ENCODE measurements around the gene TTC33. TPM values are rescaled to one million over a fixed set of nuclear protein-coding genes. Genes with fewer than 3 reads are reported as not detected.
A peak's percentile ranks its signal among the peaks of the same experiment; 100 is the strongest.

Gene TTC33
- total and polyA plus RNA-seq, 2 of the 13 experiments (the other 11 are each of a cell fraction or from before 2014, with no cell fraction given), result 4.5 to 20.0 TPM

- peak; percentile 80 for TF ChIP-seq RAD21 (CRISPR knock-in tag; IDR thresholded peaks at IDR 0.05)
- no peak for TF ChIP-seq ZNF484 (CRISPR knock-in tag; IDR thresholded peaks at IDR 0.05; ENCODE audit: borderline replicate concordance, low read depth)
- TF ChIP-seq ZNF775 (CRISPR knock-in tag; IDR thresholded peaks at IDR 0.05; ENCODE audit: borderline replicate concordance), result no peak
- no peak for TF ChIP-seq ZBTB46 (CRISPR knock-in tag; IDR thresholded peaks at IDR 0.05; ENCODE audit: borderline replicate concordance)
- no peak; the same call in 1 of the 2 replicates for TF ChIP-seq ZNF329 (CRISPR knock-in tag; IDR thresholded peaks at IDR 0.05; ENCODE audit: low read depth)
- TF ChIP-seq NBN (conservative IDR thresholded peaks at IDR 0.05), result no peak
- peak; percentile 60; the same call in 1 of the 2 replicates for TF ChIP-seq ZNF34 (CRISPR knock-in tag; IDR thresholded peaks at IDR 0.05; ENCODE audit: borderline replicate concordance)
- TF ChIP-seq BORCS8-MEF2B (CRISPR knock-in tag; IDR thresholded peaks at IDR 0.05), result peak; percentile 69; the same call in 1 of the 2 replicates
- 0 out of 2 replicates have a peak, but pooled peaks have one; percentile 11 for TF ChIP-seq HDAC1 (CRISPR knock-in tag; IDR thresholded peaks at IDR 0.05)
- no peak for TF ChIP-seq PAWR (CRISPR knock-in tag; IDR thresholded peaks at IDR 0.05; ENCODE audit: borderline replicate concordance)
- no peak for TF ChIP-seq HNRNPUL1 (IDR thresholded peaks at IDR 0.05; ENCODE audit: low read depth, low read length)
- TF ChIP-seq ZNF282 (IDR thresholded peaks at IDR 0.05; ENCODE audit: partially characterized antibody), result no peak
- no peak for TF ChIP-seq PTBP1 (IDR thresholded peaks at IDR 0.05; ENCODE audit: low read depth, low read length, poor library complexity, severe bottlenecking)
- TF ChIP-seq ZBTB49 (CRISPR knock-in tag; IDR thresholded peaks at IDR 0.05; ENCODE audit: borderline replicate concordance), result no peak
- TF ChIP-seq ZNF331 (CRISPR knock-in tag; IDR thresholded peaks at IDR 0.05), result peak; percentile 63
- peak; percentile 50; the same call in 1 of the 2 replicates for TF ChIP-seq ZNF274 (CRISPR knock-in tag; IDR thresholded peaks at IDR 0.05)
- TF ChIP-seq MXD1 (CRISPR knock-in tag; IDR thresholded peaks at IDR 0.05), result no peak
- no peak for TF ChIP-seq HIC2 (CRISPR knock-in tag; IDR thresholded peaks at IDR 0.05; ENCODE audit: low read depth)
- no peak for TF ChIP-seq SRSF9 (IDR thresholded peaks at IDR 0.05; ENCODE audit: borderline replicate concordance, insufficient read depth, low read depth, low read length, poor library complexity, severe bottlenecking)
- TF ChIP-seq RELA (CRISPR knock-in tag; IDR thresholded peaks at IDR 0.05), result no peak
- no peak for TF ChIP-seq CHD2 (IDR thresholded peaks at IDR 0.05; ENCODE audit: low read depth, low read length)
- no peak for TF ChIP-seq RBM39 (IDR thresholded peaks at IDR 0.05; ENCODE audit: low read depth, low read length, poor library complexity, severe bottlenecking)
Measured at GRCh38 chr5:40755407-40756365, at the start of gene TTC33 (continued).
